Activated T-helper 17 cell treated with anti-CD3 and anti-CD28 coated beads, Interleukin-2, amount 50 U/mL, for 72 hours (primary cell): ENCODE data around the gene C21orf58. TPM values are rescaled to one million over a fixed set of nuclear protein-coding genes. Genes with fewer than 3 reads are reported as not detected.

Experiments
- ATAC-seq: fragments of 150-1000 bp; cut with Tn5 transposase; replicated peaks from 2 replicates; pipeline ENCODE4 v1.10.0; 2021; ENCODE audit warnings: mild to moderate bottlenecking, moderate library complexity
- H3K27ac Mint-ChIP-seq: one replicate; pipeline ENCODE4 v1.8.0; 2022; ENCODE audit warnings: mixed read lengths
- H3K27me3 Mint-ChIP-seq: one replicate; pipeline ENCODE4 v1.8.0; 2022; ENCODE audit warnings: mixed read lengths
- H3K36me3 Mint-ChIP-seq: one replicate; pipeline ENCODE4 v1.8.0; 2022; ENCODE audit warnings: low read depth, mild to moderate bottlenecking, mixed read lengths
- H3K4me1 Mint-ChIP-seq: one replicate; pipeline ENCODE4 v1.8.0; 2022; ENCODE audit warnings: mixed read lengths
- H3K4me3 Mint-ChIP-seq: one replicate; pipeline ENCODE4 v1.8.0; 2022; ENCODE audit warnings: mild to moderate bottlenecking, mixed read lengths
- H3K9me3 Mint-ChIP-seq: one replicate; pipeline ENCODE4 v1.8.0; 2022; ENCODE audit warnings: mixed read lengths
- total RNA-seq, 2 donors: library from RNA; stranded (reverse); gene quantifications; one replicate each; pipeline ENCODE4 v1.2.3, GENCODE V29; 2022

Gene C21orf58
- total RNA-seq, 2 donors from 2014 or later: 21.4 to 24.3 TPM

DNA sequence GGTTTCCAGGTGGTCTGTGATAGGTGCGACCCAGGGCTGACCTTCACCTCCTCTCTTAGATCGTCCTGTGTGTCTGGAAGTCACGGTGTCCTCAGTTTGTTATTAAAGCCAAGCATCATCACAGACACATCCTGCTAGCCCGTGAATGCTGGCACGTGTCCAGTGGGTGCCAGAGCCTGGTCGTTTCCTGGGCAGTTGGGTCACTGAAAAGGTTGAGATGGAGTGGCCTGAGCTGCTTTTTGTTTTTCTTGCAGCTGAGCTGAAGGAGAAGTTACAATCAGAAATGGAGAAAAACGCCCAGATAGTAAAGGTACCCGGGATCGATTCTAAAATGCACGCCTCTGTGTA is 23.5 kb upstream of the C21orf58 start:
- no peaks in the 10 kb centered on the region for H3K4me1 Mint-ChIP-seq
- no peak overlapping the region for H3K4me3 Mint-ChIP-seq
- no peak for ATAC-seq
- H3K9me3 Mint-ChIP-seq: no peaks in the 10 kb centered on the region
- H3K27me3 Mint-ChIP-seq: no peaks in the 10 kb centered on the region
- H3K27ac Mint-ChIP-seq: no peak overlapping the region
- peaks cover 88% of the 10 kb centered on the region for H3K36me3 Mint-ChIP-seq

DNA sequence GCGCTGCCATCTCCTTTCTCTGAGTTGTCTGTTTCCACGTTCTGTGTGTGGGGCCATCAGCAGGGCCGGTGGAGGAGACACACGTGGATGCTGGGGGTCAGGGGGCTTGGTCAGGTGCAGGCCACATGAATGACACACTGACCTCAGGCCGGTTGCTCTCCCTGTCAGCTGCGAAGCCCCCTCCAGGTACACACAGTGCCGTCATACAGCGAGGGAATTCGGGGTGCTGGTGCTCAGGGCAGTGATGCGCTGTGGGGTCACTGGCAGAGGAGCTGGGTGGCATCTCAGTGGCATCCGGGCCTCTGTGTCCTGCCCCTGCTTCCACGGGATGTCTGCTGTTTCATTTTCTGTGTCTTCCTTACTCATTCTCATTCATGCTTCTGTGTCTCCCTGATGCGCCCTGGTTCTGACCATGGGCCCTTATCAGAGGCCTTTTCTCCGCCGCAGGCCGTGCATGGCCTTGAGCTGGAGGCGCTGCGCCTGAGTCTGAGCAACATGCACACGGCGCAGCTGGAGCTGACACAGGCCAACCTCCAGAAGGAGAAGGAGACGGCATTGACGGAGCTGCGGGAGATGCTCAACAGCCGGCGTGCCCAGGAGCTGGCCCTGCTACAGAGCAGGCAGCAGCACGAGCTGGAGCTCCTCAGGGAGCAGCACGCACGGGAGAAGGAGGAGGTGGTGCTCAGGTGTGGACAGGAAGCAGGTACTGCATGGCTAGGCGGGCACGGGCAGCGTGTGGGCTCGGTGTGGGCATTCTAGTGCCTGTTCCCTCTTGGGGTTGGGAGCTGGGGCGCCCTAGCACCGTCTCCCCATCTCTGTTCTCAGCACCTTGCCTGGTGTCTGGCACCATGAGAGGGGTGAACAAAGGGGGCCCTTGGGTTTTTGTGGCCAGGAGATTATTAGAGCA is 22.9 kb upstream of the C21orf58 start:
- Mint-ChIP-seq H3K36me3 (peaks cover 87% of the 10 kb centered on the region), H3K27ac (no peak overlapping the region), H3K9me3 (no peaks in the 10 kb centered on the region), H3K4me3 (no peak overlapping the region), H3K27me3 (no peaks in the 10 kb centered on the region), H3K4me1 (no peaks in the 10 kb centered on the region)
- no peak for ATAC-seq

DNA sequence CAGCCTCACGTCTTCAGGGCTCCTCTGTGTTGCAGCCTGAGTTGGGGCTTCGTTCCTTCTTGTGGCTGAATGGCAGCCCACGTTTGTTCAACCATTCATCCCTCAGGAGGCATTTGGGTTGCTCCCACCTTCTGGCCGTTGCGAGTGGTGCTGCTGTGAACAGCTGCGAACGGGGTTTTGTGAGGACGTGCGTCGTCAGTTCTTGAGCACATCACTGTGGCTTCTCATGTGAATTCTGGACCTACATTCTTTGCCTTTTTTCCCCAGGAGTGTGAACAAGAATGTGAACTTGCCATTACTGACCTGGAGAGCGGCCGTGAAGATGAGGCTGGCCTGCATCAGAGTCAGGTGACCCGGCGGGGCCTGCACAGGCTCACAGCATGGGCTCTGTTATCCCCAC is 22.2 kb upstream of the C21orf58 start:
- no peak for ATAC-seq
- Mint-ChIP-seq H3K9me3 (no peaks in the 10 kb centered on the region), H3K4me3 (no peak overlapping the region), H3K27me3 (no peaks in the 10 kb centered on the region), H3K27ac (no peak overlapping the region), H3K4me1 (no peaks in the 10 kb centered on the region), H3K36me3 (peaks cover 80% of the 10 kb centered on the region)

DNA sequence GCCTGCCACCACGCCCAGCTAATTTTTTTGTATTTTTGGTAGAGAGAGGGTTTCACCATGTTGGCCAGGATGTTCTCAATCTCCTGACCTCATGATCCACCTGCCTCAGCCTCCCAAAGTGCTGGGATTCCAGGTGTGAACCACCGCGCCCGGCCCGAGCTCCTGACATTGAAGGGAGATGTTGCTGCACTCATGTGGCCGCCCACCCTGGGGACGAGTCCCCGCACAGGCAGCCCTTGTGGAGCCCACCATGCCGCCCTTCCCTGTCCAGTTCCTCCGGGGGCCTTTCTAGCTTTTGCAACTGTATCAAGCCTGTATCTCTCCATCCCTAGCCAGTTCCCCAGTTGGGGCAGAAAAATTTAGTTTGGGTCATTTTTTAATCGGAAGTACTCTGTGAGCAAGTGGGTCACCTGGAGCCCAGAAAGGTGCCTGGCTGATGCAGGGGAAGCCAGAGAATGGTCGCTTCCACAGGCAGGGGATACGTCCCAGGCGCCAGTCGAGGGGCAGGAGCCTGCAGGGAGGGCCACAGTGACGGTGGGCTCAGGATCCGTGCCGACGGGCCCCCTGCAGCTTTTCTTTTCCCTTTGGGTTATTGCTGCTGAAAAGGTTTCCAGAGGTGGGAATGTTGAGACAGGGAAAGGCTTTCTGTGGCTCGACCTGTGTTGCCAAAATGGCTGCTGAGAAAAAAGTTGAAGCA is 20.7 kb upstream of the C21orf58 start:
- Mint-ChIP-seq H3K4me3 (no peak overlapping the region), H3K4me1 (no peaks in the 10 kb centered on the region), H3K36me3 (peaks cover 78% of the 10 kb centered on the region), H3K9me3 (no peaks in the 10 kb centered on the region), H3K27me3 (no peaks in the 10 kb centered on the region), H3K27ac (no peak overlapping the region)
- no peak for ATAC-seq

DNA sequence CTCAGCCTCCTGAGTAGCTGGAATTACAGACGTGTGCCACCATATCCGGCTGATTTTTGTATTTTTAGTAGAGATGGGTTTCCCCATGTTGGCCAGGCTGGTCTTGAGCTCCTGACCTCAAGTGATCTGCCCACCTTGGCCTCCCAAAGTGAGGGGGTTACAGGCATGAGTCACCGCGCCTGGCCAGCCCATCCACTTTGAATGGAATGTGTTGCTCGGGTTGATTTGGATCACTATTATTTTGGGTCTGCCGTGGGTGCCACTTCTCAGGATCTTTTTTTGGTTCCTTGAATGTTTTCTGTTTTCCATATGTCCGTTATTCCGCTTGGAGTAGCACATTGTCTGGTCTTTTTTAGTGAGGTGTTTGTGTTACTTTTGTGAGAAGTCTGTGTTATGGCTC is 17.3 kb upstream of the C21orf58 start:
- Mint-ChIP-seq H3K36me3 (peaks cover 80% of the 10 kb centered on the region), H3K27ac (no peak overlapping the region), H3K4me3 (no peak overlapping the region), H3K27me3 (no peaks in the 10 kb centered on the region), H3K4me1 (peaks cover 5% of the 10 kb centered on the region), H3K9me3 (no peaks in the 10 kb centered on the region)
- no peak for ATAC-seq

DNA sequence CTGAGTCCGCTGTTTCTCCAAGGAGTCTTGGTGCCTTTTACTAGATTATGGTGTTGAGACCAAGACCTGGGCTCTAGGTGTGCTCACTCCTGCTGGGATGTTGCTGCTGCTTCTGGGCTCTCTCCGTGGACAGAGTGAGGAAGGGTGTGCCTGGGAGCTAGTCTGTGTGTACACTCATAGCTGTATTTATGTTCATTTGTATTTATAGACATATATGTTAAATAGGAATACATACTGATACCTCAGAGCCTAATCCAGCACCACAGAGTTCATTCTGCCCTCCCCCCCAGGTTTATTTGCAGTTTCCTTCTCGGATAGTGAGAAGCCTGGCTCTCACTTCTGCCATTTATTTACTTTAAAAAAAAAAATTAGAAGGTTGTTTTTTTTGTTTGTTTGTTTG is 12.9 kb upstream of the C21orf58 start:
- no peak for ATAC-seq

DNA sequence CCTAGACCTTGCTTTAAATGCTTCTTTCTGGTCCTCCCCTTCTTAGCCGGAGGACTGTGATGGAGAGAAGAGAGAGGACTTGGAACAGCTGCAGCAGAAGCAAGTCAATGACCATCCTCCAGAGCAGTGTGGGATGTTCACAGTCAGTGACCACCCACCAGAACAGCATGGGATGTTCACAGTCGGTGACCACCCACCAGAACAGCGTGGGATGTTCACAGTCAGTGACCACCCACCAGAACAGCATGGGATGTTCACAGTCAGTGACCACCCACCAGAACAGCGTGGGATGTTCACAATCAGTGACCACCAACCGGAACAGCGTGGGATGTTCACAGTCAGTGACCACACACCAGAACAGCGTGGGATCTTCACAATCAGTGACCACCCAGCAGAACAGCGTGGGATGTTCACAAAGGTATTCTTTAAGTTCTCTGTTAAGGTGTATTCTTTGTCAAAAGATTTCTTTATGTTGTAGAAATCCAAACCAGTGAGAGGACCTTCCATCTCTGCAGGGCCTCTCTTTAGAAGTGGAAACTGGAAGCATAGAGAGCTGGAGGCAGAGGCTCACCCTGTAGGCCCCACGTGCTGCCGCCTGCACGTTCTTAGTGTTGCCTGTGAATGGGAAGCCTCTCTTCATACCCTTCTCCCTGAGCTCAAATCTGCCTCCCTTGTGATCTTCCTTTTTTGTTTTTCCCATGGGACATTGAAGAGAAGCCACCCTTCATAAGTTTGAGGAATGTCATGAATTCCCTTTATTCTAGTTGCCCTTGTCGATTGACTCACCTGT is 10.9 kb upstream of the C21orf58 start:
- peaks cover 98% of the 10 kb centered on the region for H3K36me3 Mint-ChIP-seq
- H3K27me3 Mint-ChIP-seq: no peaks in the 10 kb centered on the region
- no peak overlapping the region for H3K27ac Mint-ChIP-seq
- no peaks in the 10 kb centered on the region for H3K9me3 Mint-ChIP-seq
- peaks cover 5% of the 10 kb centered on the region for H3K4me1 Mint-ChIP-seq
- H3K4me3 Mint-ChIP-seq: no peak overlapping the region
- no peak for ATAC-seq

More for the DNA sequence above, 12.9 kb upstream of the C21orf58 start:
- H3K36me3 Mint-ChIP-seq: peaks cover 88% of the 10 kb centered on the region
- no peak overlapping the region for H3K27ac Mint-ChIP-seq
- no peak overlapping the region for H3K4me3 Mint-ChIP-seq
- peaks cover 5% of the 10 kb centered on the region for H3K4me1 Mint-ChIP-seq
- H3K9me3 Mint-ChIP-seq: no peaks in the 10 kb centered on the region
- no peaks in the 10 kb centered on the region for H3K27me3 Mint-ChIP-seq

DNA sequence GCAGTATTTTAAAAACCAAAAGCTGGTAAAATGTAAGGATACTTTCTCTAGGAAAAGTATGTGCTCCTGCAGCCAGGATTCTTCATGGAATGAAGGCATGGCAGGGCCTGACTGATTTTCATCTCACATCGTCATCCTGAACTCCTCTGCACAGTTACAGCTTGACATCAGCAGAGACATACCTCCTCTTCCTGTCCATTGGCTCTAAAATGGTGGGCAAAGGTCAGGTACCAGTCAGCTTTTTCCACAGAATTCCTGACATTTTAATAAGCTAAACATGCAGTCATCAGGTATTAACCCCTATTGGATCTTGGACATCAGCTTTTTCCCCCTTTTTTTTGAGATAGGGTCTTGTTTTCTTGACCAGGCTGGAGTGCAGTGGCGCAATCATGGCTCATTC is 6.1 kb upstream of the C21orf58 start:
- Mint-ChIP-seq H3K27me3 (no peaks in the 10 kb centered on the region), H3K27ac (no peak overlapping the region), H3K4me1 (peaks cover 12% of the 10 kb centered on the region), H3K9me3 (no peaks in the 10 kb centered on the region), H3K36me3 (peaks cover 91% of the 10 kb centered on the region), H3K4me3 (no peak overlapping the region)
- no peak for ATAC-seq

DNA sequence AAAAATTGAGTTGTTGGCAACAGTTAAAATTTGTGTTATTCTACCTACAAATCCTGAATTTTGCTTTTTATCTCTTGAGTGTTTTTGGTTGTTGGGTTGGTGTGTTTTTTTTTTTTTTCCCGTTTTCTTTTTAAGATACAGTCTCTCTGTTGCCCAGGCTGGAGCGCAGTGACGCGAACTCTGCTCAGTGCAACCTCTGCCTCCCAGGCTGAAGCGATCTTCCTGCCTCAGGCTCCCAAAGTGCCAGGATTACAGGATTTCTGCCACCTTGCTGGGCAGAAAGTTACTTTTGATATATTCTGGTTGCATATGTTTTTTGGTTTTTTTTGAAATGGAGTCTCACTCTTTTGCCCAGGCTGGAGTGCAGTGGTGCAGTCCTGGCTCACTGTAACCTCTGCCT is 4.5 kb upstream of the C21orf58 start:
- no peaks in the 10 kb centered on the region for H3K9me3 Mint-ChIP-seq
- peaks cover 76% of the 10 kb centered on the region for H3K36me3 Mint-ChIP-seq
- no peak for ATAC-seq
- H3K4me1 Mint-ChIP-seq: peaks cover 12% of the 10 kb centered on the region
- H3K4me3 Mint-ChIP-seq: no peak overlapping the region
- no peaks in the 10 kb centered on the region for H3K27me3 Mint-ChIP-seq
- H3K27ac Mint-ChIP-seq: no peak overlapping the region

DNA sequence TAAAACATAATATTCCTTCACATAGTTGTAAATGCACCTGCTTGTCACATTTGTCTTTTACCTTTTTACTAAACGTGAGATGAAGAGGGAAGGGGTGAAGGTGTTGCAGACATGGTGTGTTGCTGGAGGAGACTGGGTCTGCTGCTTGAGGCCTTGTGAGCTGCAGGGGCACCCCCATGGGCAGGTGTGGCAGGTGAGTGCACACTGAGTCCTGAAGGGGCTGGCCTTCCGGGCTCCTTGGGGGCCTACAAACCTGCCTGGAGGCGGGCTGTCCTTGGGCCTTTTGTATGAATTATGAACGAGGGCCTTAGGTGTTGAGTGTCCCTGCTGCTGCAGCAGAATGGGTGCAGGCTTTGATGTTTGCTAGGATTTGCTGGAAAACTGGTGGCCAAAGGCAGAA is 4.0 kb upstream of the C21orf58 start:
- Mint-ChIP-seq H3K4me3 (no peak overlapping the region), H3K4me1 (peaks cover 12% of the 10 kb centered on the region), H3K36me3 (peaks cover 72% of the 10 kb centered on the region), H3K9me3 (no peaks in the 10 kb centered on the region), H3K27ac (no peak overlapping the region), H3K27me3 (no peaks in the 10 kb centered on the region)
- ATAC-seq: no peak

DNA sequence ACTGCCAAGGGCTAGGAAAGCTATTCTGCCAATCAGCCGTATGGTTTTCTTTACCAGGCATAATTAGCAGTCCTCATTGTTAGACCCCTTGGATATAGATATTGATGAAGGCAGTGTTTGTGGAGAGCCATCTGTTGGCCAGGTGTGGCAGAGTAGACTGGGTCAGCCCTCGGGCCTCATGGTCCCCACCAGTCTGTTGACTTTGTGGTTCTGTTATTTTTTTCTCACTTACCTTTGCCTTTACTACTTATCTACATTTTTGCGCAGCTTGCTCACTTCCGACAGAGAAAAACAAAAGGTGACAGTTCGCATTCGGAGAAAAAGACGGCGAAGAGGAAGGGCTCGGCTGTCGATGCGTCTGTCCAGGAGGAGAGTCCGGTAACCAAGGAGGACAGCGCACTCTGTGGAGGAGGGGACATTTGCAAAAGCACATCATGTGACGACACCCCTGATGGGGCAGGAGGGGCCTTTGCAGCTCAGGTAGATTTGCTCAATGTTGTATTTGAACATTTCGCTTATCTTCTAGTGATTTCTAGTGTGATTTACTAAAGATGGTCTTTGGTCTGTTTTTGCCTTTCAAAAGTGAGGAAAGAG is 2.5 kb upstream of the C21orf58 start:
- Mint-ChIP-seq H3K27ac (peak overlapping the region; percentile 28), H3K4me3 (peak overlapping the region; percentile 81), H3K36me3 (peaks cover 71% of the 10 kb centered on the region), H3K27me3 (no peaks in the 10 kb centered on the region), H3K4me1 (peaks cover 20% of the 10 kb centered on the region), H3K9me3 (no peaks in the 10 kb centered on the region)
- ATAC-seq: no peak

DNA sequence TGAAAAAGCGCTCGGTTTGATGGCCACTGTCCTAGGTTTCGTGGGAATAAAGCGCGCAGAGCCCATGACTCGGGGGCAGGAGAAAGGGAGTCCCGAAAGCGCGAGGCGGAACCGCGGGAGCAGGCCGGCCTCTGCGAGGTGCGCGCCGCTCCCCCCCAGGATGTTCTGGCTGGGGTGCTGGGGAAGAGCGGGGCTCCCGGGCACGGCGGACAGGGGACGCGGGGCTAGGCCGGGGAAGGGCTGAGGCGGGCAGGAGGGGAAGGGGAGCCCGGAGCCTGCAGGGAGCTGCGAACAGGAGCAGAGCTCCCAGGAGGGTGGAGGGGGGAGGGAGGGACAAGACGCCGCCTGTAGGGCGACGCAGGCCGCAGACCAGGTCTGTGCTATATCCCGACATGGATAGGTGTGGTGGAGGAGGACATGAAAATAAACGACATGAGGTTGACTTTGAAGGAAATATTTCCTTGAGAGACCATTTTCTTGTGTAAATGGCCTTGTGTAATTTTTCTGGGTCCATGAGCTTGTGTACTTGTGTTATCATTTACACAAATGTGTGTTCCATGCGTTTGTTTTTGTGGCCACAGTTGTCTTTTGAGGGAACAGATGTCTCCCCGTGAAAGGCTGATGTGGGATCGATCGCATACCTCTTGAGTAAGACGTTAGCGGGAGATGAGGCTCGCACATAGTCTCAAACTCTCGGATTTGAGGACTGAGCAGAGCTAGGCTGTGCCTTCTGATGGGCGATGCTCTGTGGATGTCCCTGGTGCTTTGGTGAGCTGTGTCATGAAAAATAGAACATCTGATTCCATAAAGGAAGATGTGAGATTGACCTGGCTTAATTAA is 1.6 kb upstream of the C21orf58 start:
- peak; percentile 2 for ATAC-seq
- Mint-ChIP-seq H3K4me3 (peak overlapping the region; percentile 81), H3K9me3 (no peaks in the 10 kb centered on the region)

DNA sequence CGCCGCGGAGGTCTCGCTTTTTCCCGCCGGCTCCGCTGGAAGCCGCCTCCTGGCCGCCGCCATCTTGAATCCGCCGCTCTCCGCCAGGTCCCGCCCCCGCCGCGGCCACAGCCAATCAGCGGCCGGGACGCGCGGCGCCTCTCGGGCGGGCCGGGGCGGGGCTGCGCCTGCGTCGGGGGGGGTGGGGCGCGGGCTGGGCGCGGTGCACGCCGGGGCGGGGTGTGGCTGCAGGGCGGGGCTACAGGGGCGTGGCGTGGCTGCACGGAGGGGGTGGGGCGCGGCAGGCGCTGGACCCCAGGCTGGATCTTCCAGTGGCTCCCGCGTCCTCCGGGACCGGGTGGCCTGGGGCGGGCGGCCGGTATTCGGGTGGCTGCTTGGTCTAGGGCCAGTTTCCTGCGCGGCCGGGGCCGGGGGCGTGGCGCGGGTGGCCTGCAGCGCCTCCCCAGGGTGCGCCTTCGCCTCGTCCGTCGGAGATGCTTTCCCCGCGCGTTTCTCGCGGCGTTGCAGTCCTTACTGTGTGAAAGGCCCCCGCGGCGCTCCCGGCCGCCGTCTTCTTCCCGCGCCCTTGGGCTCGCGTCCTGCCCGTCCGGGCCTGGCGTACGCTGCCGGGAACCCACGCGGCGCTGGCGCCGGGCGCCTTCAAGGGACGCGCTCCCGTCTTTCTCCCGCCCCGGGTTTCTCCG is 861 bp upstream of the C21orf58 start:
- H3K4me3 Mint-ChIP-seq: peak overlapping the region; percentile 92
- H3K4me1 Mint-ChIP-seq: peaks cover 25% of the 10 kb centered on the region
- no peaks in the 10 kb centered on the region for H3K9me3 Mint-ChIP-seq
- peak overlapping the region; percentile 91 for H3K27ac Mint-ChIP-seq
- no peaks in the 10 kb centered on the region for H3K27me3 Mint-ChIP-seq
- H3K36me3 Mint-ChIP-seq: peaks cover 56% of the 10 kb centered on the region
- peak; percentile 81 for ATAC-seq

More for the DNA sequence above, 1.6 kb upstream of the C21orf58 start:
- Mint-ChIP-seq H3K4me1 (peaks cover 25% of the 10 kb centered on the region), H3K36me3 (peaks cover 64% of the 10 kb centered on the region), H3K27me3 (no peaks in the 10 kb centered on the region), H3K27ac (peak overlapping the region; percentile 80)
